Measurements from ENCODE around the gene SPPL3.

GRCh38 chr12:120892265-120892664 is 11.9 kb downstream of the SPPL3 start:
- TF ChIP-seq ATF2 (tag by site-specific recombination; IDR thresholded peaks at IDR 0.05; ENCODE audit: low read depth): no peak
- TF ChIP-seq ZBTB8A (tag by site-specific recombination; IDR thresholded peaks at IDR 0.05): no peak
- TF ChIP-seq CTCF (tag by site-specific recombination; IDR thresholded peaks at IDR 0.05): no peak
- TF ChIP-seq ZNF529 (tag by site-specific recombination; IDR thresholded peaks at IDR 0.05; ENCODE audit: insufficient replicate concordance): no peak
- TF ChIP-seq ZNF138 (tag by site-specific recombination; IDR thresholded peaks at IDR 0.05; ENCODE audit: borderline replicate concordance): no peak
- no peak for TF ChIP-seq ZNF768 (tag by site-specific recombination; IDR thresholded peaks at IDR 0.05)
- TF ChIP-seq REST (tag by site-specific recombination; IDR thresholded peaks at IDR 0.05): no peak
- no peak for TF ChIP-seq ZNF629 (tag by site-specific recombination; IDR thresholded peaks at IDR 0.05)
- no peak for TF ChIP-seq BCL6B (tag by site-specific recombination; IDR thresholded peaks at IDR 0.05)
- no peak for TF ChIP-seq SALL2 (tag by site-specific recombination; IDR thresholded peaks at IDR 0.05; ENCODE audit: borderline replicate concordance)
- no peak for TF ChIP-seq ZNF311 (tag by site-specific recombination; IDR thresholded peaks at IDR 0.05; ENCODE audit: borderline replicate concordance)
- TF ChIP-seq SP2 (tag by site-specific recombination; IDR thresholded peaks at IDR 0.05): no peak

Data from HEK293 (cell line).